Mammary epithelial cell (primary cell): ENCODE measurements around the gene CLDN1.

Experiments used
- EZH2 ChIP-seq: IDR thresholded peaks from 2 replicates; pipeline ENCODE4 v1.6.1; 2012; ENCODE audit warnings: low read length, inconsistent platforms, borderline replicate concordance
- TF ChIP-seq, protein P1 (sequence below), 2 donors: IDR thresholded peaks in 1 of 2; conservative IDR thresholded peaks in 1 of 2; 2 replicates each; pipeline ENCODE4 v1.5.1; 2011 to 2012; ENCODE audit warnings: inconsistent platforms in 2 of 2, low read length in 2 of 2, mild to moderate bottlenecking in 2 of 2, control low read depth in 1 of 2, low read depth in 1 of 2; ENCODE audit not compliant: insufficient read depth in 1 of 2; ENCODE audit errors: extremely low read depth in 1 of 2

DNA sequence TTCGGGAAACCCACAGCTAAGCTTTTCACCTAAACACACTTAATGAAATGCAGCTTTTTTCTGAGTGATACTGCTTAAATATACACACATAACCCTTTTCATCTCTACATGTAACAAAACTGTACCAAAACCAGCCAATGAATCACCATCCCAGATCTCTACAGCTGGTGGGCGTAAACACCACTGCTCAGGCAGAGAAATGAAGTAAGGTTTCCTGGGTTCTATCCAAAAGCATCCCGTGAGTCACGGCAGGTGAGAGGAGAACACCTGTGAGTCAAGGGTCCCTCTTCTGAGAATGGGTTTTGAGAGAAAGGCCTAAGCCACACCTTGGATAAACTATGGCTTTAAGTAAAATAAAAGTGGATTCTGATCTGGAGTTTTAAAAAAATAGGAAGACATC is 2.6 kb downstream of the CLDN1 start:
- TF ChIP-seq, protein P1, sequence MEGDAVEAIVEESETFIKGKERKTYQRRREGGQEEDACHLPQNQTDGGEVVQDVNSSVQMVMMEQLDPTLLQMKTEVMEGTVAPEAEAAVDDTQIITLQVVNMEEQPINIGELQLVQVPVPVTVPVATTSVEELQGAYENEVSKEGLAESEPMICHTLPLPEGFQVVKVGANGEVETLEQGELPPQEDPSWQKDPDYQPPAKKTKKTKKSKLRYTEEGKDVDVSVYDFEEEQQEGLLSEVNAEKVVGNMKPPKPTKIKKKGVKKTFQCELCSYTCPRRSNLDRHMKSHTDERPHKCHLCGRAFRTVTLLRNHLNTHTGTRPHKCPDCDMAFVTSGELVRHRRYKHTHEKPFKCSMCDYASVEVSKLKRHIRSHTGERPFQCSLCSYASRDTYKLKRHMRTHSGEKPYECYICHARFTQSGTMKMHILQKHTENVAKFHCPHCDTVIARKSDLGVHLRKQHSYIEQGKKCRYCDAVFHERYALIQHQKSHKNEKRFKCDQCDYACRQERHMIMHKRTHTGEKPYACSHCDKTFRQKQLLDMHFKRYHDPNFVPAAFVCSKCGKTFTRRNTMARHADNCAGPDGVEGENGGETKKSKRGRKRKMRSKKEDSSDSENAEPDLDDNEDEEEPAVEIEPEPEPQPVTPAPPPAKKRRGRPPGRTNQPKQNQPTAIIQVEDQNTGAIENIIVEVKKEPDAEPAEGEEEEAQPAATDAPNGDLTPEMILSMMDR (conservative IDR thresholded peaks at IDR 0.05 in 1 of 2, IDR thresholded peaks at IDR 0.05 in 1 of 2; ENCODE audit: extremely low read depth in 1 of 2, insufficient read depth in 1 of 2, low read depth in 1 of 2, low read length in 2 of 2): no peak
- TF ChIP-seq EZH2: no peak
